Measurements from ENCODE around the gene RTRAF. TPM values are rescaled to one million over a fixed set of nuclear protein-coding genes. Genes with fewer than 3 reads are reported as not detected.

The RTRAF gene
- total RNA-seq, 1 experiment from 2014 or later: 285 TPM

DNA sequence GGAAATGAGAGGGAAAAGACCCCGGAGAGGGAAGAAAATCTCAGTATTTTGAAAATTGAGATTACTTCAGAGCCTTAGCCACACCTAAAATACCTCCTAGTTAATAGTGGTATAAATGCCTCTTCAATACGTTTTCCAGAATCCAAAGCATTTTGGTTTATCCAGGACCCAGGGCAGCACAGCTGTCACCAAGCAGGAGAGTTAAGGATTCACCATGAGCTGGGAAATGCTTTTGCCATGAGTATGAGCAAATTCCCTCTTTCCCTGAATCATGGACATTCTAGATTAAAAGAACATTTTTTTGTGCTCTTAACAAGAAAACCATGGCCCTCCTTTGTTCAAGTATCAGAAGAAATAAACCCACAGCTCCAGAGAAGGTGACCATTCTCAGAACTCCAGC lies 21.8 kb upstream of the RTRAF start:
- POLR2A ChIA-PET: no interaction called here
- no peak for DNase-seq (ENCODE audit: unreplicated experiment)
- BruUV-seq (replicated peaks): no TSS peak
- no peak overlapping the region for H3K27ac Mint-ChIP-seq (ENCODE audit: low read depth, unreplicated experiment)
- H3K27me3 Mint-ChIP-seq (ENCODE audit: insufficient read depth, unreplicated experiment): no peaks in the 10 kb centered on the region
- H3K4me3 Mint-ChIP-seq (ENCODE audit: unreplicated experiment): no peak overlapping the region
- H3K4me1 Mint-ChIP-seq (ENCODE audit: insufficient read depth, unreplicated experiment): peaks cover 10% of the 10 kb centered on the region
- CTCF ChIA-PET: interaction anchor here (0.5 to 5.7 kb wide), 2 partner anchors 11 to 188 kb away, joined by 3 to 40 read pairs; no protein-coding TSS in a partner anchor
- H3K9me3 Mint-ChIP-seq (ENCODE audit: unreplicated experiment): no peaks in the 10 kb centered on the region
- TF ChIP-seq, protein P1, sequence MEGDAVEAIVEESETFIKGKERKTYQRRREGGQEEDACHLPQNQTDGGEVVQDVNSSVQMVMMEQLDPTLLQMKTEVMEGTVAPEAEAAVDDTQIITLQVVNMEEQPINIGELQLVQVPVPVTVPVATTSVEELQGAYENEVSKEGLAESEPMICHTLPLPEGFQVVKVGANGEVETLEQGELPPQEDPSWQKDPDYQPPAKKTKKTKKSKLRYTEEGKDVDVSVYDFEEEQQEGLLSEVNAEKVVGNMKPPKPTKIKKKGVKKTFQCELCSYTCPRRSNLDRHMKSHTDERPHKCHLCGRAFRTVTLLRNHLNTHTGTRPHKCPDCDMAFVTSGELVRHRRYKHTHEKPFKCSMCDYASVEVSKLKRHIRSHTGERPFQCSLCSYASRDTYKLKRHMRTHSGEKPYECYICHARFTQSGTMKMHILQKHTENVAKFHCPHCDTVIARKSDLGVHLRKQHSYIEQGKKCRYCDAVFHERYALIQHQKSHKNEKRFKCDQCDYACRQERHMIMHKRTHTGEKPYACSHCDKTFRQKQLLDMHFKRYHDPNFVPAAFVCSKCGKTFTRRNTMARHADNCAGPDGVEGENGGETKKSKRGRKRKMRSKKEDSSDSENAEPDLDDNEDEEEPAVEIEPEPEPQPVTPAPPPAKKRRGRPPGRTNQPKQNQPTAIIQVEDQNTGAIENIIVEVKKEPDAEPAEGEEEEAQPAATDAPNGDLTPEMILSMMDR (IDR thresholded peaks at IDR 0.05; ENCODE audit: unreplicated experiment): no peak
- intact Hi-C loops (cut with micrococcal nuclease): no loop called here
- H3K36me3 Mint-ChIP-seq (ENCODE audit: insufficient read depth, unreplicated experiment): no peaks in the 10 kb centered on the region

DNA sequence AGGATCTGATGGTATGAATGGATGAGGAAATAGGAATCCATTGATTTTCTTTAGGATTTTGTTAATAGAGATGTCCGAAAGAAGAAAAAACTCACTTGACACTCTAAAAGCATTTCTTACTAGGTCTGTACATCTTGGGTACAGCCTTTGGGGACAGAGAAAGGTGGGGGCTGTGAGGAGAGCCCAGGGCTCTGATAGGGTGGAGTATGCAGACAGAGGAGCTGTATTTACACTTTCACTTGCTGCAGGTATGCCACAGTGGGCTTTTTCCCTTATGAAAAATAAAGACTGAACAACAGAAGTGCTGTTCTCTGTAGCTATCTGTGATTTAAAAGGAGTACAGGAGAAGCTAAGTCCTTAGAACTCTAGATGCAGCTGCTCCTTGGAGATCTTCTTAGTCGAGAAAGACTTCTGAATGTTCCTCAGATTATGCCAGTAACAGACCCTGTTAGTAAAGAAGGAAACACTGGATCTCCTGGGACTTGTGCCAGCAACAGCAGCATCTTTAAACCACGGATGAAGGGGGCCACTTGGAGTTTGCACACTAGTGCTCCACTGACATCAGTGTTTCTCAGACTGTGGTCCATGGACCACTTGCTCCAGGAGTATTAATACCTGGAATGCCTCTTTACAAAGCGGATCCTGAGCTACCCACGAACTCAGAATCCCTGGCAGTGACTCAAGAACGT lies 19.4 kb upstream of the RTRAF start:
- TF ChIP-seq, protein P1 (IDR thresholded peaks at IDR 0.05; ENCODE audit: unreplicated experiment): no peak
- H3K27ac Mint-ChIP-seq (ENCODE audit: low read depth, unreplicated experiment): no peak overlapping the region
- no TSS peak for BruUV-seq (replicated peaks)
- H3K4me1 Mint-ChIP-seq (ENCODE audit: insufficient read depth, unreplicated experiment): no peaks in the 10 kb centered on the region
- intact Hi-C loops (cut with micrococcal nuclease): no loop called here
- DNase-seq (ENCODE audit: unreplicated experiment): no peak
- no peaks in the 10 kb centered on the region for H3K36me3 Mint-ChIP-seq (ENCODE audit: insufficient read depth, unreplicated experiment)
- H3K4me3 Mint-ChIP-seq (ENCODE audit: unreplicated experiment): no peak overlapping the region
- ChIA-PET POLR2A (interaction anchor here (0.6 kb wide), 1 partner anchor 20 kb away, joined by 4 read pairs; no protein-coding TSS in a partner anchor), CTCF (interaction anchor here (1.2 to 5.7 kb wide), 3 partner anchors 9 to 11 kb away, joined by 3 to 40 read pairs (median 9); no protein-coding TSS in a partner anchor)
- no peaks in the 10 kb centered on the region for H3K9me3 Mint-ChIP-seq (ENCODE audit: unreplicated experiment)
- no peaks in the 10 kb centered on the region for H3K27me3 Mint-ChIP-seq (ENCODE audit: insufficient read depth, unreplicated experiment)

DNA sequence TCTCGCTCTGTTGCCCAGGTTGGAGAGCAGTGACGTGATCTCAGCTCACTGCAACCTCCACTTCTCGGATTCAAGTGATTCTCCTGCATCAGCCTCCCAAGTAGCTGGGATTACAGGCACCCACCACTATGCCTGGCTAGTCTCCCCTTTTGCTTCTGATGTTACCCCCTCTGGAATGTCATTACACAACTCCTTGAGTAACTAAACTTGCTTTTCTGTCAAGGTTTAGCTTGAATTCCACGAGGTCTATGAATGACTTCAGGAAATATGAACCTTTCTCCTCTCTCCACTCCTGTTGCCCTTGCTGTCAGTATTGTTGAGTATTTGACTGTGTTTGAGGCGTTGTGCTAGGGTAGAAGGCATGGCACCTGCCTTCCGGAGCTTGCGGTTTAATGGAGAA lies 16.8 kb upstream of the RTRAF start:
- no TSS peak for BruUV-seq (replicated peaks)
- no peaks in the 10 kb centered on the region for H3K9me3 Mint-ChIP-seq (ENCODE audit: unreplicated experiment)
- no peaks in the 10 kb centered on the region for H3K36me3 Mint-ChIP-seq (ENCODE audit: insufficient read depth, unreplicated experiment)
- CTCF ChIA-PET: interaction anchor here (0.7 kb wide), 1 partner anchor 25 kb away, joined by 3 read pairs; no protein-coding TSS in a partner anchor
- no peak overlapping the region for H3K27ac Mint-ChIP-seq (ENCODE audit: low read depth, unreplicated experiment)
- no peaks in the 10 kb centered on the region for H3K4me1 Mint-ChIP-seq (ENCODE audit: insufficient read depth, unreplicated experiment)
- no peak for DNase-seq (ENCODE audit: unreplicated experiment)
- TF ChIP-seq, protein P1 (IDR thresholded peaks at IDR 0.05; ENCODE audit: unreplicated experiment): no peak
- POLR2A ChIA-PET: no interaction called here
- no peaks in the 10 kb centered on the region for H3K27me3 Mint-ChIP-seq (ENCODE audit: insufficient read depth, unreplicated experiment)
- H3K4me3 Mint-ChIP-seq (ENCODE audit: unreplicated experiment): no peak overlapping the region
- intact Hi-C loops (cut with micrococcal nuclease): no loop called here

DNA sequence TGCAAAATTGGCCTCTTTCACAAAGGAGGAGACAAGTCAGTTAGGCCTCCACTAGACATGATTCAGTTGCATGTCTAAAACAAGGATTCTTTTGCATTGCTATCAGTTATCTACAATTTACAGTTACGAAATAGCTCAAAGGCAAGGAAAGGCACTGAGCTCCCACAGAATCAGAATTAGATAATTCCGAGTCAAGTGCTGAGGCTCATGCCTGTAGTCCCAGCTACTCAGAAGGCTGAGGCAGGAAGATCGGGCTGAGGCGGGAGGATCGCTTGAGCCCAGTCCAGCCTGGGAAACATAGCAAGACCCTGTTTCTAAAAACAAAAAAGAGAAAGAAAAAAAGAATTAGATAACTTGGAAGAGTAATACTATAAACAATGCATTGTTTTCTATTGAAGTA lies 12.3 kb upstream of the RTRAF start:
- CTCF ChIA-PET: interaction anchor here (0.6 to 3.7 kb wide), 6 partner anchors 10 to 735 kb away, joined by 3 to 40 read pairs (median 4); no protein-coding TSS in a partner anchor
- DNase-seq (ENCODE audit: unreplicated experiment): no peak
- Mint-ChIP-seq H3K36me3 (ENCODE audit: insufficient read depth, unreplicated experiment) (no peaks in the 10 kb centered on the region), H3K4me3 (ENCODE audit: unreplicated experiment) (no peak overlapping the region), H3K27ac (ENCODE audit: low read depth, unreplicated experiment) (no peak overlapping the region), H3K4me1 (ENCODE audit: insufficient read depth, unreplicated experiment) (no peaks in the 10 kb centered on the region), H3K9me3 (ENCODE audit: unreplicated experiment) (no peaks in the 10 kb centered on the region), H3K27me3 (ENCODE audit: insufficient read depth, unreplicated experiment) (peaks cover 13% of the 10 kb centered on the region)
- no TSS peak for BruUV-seq (replicated peaks)
- POLR2A ChIA-PET: no interaction called here
- TF ChIP-seq, protein P1 (IDR thresholded peaks at IDR 0.05; ENCODE audit: unreplicated experiment): no peak
- intact Hi-C loops (cut with micrococcal nuclease): no loop called here
